ENCODE results near the gene TCEA3.

Gene TCEA3

GRCh38 chr1:23424293-23425192, at the start of gene TCEA3:
Gene TCEA3 (minus strand): TSS chr1:23424748. CDS start chr1:23424633, 115 bp downstream.
- peak; percentile 30 for DNase-seq (ENCODE audit: low read depth)

- no peak for DNase-seq (ENCODE audit: low read depth)
These were observed 48.7 kb upstream of the TCEA3 start for GRCh38 chr1:23473037-23473800.

GRCh38 chr1:23472351-23473036, 47.9 kb upstream of the TCEA3 start:
- DNase-seq (ENCODE audit: low read depth): no peak

DNA sequence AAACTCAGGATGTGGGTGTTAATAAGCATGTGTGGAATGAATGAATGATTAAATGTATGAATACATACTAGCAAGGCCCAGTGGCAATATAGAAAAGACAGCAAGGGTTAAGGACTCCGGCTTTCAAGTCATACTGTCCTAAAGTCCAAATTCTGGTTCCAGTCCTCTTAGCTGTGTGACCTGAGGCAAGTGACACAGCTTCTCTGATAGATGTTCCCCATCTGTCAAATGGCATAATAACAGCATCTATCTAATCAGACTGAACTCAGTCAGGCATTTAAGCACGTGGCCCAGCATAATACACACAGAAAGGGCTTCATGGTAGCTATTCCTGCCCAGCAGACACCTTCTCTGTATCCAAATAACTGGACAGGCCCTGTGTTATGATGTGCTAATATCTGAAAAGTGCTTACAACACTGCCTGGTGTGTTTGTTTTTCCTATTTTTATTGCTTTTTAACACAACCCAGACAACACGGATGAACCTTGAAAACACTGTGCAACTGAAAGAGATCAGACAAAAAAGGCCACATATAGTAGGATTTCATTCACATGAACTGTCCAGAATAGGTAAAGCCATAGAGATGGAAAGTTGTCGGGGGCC, 47.0 kb upstream of the TCEA3 start:
- DNase-seq (ENCODE audit: low read depth): no peak

- no peak for DNase-seq (ENCODE audit: low read depth)
These were observed 45.9 kb upstream of the TCEA3 start for GRCh38 chr1:23470282-23471070.

DNA sequence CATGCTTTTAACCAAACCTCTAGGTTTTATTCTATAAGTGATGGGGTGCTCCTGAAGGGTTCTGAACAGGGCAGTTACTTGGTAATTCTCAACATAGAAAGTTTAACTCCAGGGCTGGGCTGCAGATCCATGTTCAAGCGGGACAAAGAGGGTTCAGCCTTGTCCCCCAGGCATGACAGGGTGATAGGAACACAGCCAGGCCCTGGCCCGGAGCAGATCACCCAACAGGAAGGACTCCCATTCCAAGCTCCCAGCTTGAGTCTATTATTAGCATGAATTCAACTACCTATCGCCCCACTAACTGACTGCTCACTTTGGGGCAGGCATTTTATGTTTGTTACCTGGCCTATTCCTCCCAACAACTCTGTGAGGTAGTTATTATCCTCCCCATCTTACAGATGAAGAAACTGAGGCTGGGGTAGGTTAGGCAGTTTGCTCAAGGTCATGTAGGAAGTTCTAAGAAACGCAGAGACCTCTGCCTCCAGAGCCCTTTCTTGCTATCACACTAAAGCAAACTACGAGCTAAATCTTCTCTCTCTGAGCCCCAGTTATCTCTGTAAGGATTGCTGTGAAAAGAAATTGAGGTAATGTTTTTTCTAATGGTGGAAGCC, 44.9 kb upstream of the TCEA3 start:
- DNase-seq (ENCODE audit: low read depth): no peak

GRCh38 chr1:23466423-23466989, 42.0 kb upstream of the TCEA3 start:
- no peak for DNase-seq (ENCODE audit: low read depth)

- no peak for DNase-seq (ENCODE audit: low read depth)
These were observed 38.7 kb upstream of the TCEA3 start for GRCh38 chr1:23463286-23463685.

GRCh38 chr1:23462766-23463165, 38.2 kb upstream of the TCEA3 start:
- DNase-seq (ENCODE audit: low read depth): no peak

- DNase-seq (ENCODE audit: low read depth): no peak
These were observed 36.5 kb upstream of the TCEA3 start for GRCh38 chr1:23461050-23461449.

- no peak for DNase-seq (ENCODE audit: low read depth)
These were observed 36.0 kb upstream of the TCEA3 start for GRCh38 chr1:23460519-23460918.

DNA sequence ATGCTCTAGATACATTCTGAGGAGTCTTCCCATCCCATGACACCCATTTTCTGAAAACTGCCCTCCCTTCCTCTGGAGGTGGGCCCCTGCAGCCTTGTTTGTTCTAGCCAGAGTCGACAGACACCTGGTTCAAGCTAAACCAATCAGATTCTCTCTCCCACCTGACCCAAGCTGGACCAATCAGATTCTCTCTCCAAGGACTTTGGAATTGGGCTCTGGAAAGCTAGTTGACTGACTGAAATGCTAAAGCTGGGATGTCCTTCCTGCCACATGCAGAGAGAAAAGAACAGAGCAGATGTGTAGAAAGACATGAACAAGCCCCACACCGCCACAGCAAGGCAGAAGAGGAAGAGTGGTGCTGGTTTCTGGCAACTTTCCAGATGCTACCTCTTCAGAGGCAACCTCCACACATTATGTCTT, 34.8 kb upstream of the TCEA3 start:
- no peak for DNase-seq (ENCODE audit: low read depth)

GRCh38 chr1:23456226-23456625, 31.7 kb upstream of the TCEA3 start:
- DNase-seq (ENCODE audit: low read depth): no peak

DNA sequence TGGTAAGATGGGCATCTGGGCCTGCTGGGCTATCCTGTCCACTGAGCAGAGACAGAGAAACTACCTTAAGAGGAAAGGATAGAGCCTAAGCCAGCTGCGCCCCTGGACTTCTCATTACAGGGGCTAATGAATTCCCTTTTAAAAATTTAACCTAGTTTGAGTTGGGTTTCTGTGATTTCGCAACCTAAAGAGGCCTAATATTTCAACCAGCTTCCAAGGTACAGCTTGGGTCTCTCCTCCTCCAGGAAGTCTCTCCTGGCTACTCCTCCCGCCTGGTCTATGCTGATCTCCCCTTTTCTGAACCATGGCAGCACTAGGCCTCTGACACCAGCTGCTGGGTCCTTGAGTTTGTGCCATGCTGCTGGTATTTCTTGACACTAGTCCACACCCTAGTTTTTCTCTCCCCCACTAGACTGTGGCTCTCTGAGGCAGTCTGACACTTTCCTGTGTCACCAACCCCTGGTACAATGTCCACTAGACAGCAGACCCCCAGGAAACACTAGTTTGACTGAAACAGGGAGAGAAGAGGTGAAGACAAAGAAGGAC, 29.0 kb upstream of the TCEA3 start:
- no peak for DNase-seq (ENCODE audit: low read depth)

DNA sequence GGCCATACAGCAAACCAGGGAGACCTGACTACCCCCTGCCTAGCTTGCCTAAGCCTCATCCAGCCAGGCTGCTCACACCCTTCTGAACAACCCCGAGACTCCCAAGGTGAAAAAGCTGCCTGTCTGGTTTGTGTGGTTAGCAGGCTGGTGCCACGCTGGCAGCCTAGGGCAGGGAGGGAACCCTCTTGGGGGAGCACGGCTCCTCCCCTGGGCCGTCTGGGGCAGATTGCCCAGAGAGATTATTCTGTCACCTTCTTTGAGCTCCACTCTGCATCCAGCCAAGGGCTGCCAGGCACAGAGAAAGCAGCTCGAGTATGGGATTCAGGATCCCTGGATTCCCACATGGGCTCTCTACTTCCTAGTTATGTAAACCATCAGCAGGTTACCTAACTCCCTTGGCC, 27.5 kb upstream of the TCEA3 start:
- DNase-seq (ENCODE audit: low read depth): peak; percentile 13

DNA sequence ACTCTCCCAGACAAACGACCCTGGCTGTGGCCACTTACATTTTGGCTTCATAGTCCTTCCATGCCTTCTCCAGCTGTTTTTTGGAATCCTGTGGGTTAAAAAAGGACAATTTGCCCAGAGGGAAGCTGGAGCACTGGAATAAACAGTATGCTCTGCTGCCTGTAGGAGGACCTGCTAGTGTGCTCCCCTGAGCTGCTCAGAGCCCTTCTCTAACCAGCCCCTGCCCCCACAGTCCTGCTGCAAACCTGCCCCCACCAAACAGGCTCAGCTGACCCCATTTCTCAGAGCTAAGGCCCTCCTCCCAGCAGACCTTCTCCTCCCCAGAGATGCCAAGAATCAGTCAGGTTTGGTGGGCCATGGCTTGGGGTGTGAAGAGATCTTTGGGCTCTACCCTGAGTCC, 26.9 kb upstream of the TCEA3 start:
- DNase-seq (ENCODE audit: low read depth): no peak

DNA sequence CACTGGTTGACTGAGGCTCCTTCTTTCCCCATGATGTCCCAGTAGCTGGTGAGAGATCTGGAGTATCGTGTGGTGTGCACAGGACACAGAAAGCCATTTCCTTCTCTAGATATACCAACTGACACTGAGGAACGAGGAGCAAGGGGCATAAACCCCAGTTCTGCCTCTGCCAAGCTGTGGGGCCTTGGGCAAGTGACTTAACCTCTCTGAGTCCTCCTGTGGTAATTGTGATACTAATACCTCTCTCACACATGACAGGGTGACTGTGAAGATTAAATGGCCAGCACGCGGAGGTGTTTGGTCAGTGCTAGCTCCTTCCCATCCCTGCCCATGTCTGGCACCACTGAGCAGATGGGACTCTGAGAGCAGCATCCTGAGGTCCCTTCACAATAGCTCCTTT, 26.3 kb upstream of the TCEA3 start:
- DNase-seq (ENCODE audit: low read depth): no peak

DNA sequence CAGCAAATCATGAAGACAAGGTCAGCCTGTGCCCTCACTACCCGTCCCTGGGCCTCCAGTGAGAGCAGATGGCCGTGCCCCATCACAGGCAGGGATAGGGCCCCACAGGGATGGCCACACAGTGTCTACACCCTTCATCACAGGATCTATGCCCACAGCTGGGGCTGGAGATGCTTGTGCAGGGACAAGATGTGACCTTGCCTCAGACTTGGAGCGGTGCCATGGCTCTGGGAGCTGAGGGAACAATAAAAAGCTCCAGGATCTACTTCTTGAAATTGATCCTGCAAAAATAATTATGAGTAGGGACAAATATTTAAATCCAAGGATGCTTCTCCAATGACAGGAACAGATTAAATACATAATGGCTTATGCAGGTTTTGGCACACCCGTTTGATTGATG, 25.4 kb upstream of the TCEA3 start:
- DNase-seq (ENCODE audit: low read depth): no peak

DNA sequence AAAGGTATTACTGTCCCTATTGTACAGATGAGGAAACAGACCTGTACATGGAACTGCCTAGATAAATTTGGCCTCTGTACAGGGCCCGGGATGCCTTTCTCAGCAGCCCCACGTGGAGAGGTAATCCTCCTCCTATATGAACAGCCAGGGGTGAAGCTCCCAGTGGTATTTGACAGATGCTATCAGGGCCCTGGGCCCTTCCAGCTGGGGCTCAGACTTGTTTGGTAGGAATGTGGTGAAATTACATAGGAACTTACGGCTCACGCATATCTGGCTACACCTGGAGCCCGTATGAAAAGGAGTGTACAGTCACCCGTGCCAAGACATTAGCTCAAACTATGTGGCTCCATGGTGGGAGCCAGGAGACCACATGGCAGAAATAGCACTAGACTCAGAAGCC, 24.8 kb upstream of the TCEA3 start:
- no peak for DNase-seq (ENCODE audit: low read depth)

- no peak for DNase-seq (ENCODE audit: low read depth)
These were observed 24.3 kb upstream of the TCEA3 start for GRCh38 chr1:23448846-23449245.
